OCI-M1 (cell line): Measurements from ENCODE around the gene FRMD5.
A peak's percentile ranks its signal among the peaks of the same experiment; 100 is the strongest.

Source experiments
- DNase-seq: peaks from one replicate; lab custom pipeline; 2025; lab: John Stamatoyannopoulos, UW

FRMD5 gene

DNA sequence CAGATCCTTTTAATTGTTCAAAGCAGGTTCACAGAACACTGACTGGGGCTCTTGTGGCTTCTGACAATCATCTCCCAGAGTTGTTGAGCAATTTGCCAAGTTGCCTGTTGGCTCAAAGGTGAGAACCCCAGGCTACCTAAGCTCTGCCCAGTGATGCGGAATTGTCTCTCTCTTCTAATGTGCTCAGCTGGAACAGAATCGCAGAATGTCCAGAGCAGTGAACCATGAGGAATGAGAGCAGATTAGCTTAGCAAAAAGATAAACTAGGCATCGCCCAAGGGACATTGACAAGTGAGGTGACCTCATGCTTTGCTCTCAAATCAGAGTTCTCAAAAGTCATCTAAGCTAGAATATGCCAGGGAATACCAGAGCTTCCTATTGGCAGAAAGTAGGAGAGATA is 220.2 kb downstream of the FRMD5 start:
- DNase-seq, result no peak

GRCh38 chr15:43969802-43970375 is 225.2 kb downstream of the FRMD5 start:
- DNase-seq, result no peak

DNA sequence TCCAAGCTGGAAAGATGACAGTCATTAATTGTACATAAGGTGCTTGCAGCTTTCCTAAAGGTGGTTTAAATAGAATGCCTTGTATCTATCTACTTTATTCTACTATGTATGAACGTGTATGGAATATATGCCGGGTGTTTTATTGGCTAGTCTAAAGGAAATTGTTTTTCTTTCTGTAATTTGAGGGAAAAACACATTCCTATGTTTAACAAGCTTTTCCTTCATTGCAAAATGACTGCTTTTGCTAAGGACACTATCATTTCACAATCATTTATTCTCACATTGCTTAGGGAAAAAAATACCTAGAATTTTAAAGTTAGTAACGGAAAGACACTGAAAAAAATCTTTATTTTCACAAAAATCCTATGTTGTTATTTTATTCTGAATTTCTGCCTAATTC is 226.5 kb downstream of the FRMD5 start:
- DNase-seq, result no peak

DNA sequence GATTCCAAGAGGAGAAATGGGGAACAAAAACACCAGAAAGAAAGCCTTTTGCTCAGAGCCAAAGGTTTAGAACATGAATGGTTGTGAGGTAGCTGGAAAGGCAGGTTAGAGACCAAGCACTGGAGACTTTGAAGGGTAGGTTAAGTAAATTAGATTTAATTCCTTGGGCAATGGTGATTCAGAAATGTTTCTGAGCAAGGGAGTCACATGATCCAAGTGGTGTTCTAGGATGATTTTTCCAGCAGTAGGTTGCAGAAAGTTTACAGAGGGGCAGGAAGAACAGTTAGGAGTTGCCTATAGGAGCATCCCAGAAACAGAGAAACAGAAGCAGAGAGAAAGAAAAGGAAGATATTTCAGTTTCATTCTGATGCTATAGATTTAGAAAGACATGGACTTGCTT is 228.4 kb downstream of the FRMD5 start:
- DNase-seq, result no peak

DNA sequence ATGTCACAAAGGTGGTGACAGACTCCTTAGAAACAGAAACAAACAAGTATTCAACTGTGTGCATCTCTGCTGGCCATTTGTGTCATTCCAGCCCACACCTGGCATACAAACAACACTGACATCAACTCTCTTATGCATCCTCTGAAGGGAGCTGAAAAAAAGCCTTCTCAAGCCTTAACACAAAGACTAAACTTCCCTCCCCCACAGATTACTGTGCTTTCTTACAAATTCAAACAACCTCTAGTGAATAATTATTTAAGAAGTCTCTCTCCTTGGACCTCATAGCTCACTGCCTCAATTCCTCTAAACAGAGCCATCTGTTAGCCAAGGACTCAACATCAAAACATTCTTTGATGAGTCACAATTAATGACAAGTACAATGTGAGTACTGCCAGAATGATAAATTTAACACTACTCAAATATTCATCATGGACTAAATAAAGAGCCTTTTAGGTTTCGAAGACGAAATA is 236.2 kb downstream of the FRMD5 start:
- no peak for DNase-seq

DNA sequence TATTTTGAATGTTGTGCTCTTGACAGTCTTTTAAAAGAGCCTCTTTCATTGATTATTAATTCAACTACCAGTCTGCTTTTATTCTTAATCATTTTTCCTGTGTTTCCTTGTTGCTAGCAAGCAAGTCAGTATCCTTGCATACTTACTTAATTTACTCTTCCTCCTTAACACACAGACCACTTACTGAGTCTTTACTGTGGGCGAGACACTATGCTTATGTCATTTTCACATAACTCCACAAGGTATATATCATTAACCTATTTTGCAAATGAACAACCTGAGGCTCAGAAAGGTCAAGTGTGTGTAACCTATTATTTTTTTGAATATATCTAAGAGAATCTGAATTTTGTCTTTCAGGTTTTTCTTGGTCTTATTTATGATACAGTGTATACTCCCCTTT is 237.3 kb downstream of the FRMD5 start:
- no peak for DNase-seq

DNA sequence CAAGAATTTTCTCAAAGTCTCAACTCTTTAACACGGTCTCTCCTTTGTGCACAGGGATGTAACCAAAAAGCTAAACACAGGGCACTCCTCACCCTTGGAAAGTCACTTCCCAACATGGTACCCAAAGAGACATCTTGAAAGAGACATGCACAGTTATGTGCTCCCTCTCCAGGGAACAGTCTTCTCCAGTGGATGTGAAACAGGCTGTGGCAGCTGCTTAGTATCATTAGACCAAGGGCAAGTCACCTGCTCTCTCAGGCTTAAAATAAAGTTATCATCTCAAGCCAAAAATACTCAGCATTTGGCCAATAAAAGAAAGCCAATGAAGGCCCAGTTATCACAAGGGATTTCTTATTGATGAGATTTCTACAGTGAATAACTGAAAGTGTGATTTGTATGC is 239.9 kb downstream of the FRMD5 start:
- no peak for DNase-seq

GRCh38 chr15:43954181-43954621 is 240.9 kb downstream of the FRMD5 start:
- no peak for DNase-seq

- no peak for DNase-seq
Observed at GRCh38 chr15:43953402-43953801, 241.7 kb downstream of the FRMD5 start.

- DNase-seq, result no peak
Observed at GRCh38 chr15:43950531-43950930, 244.5 kb downstream of the FRMD5 start.

GRCh38 chr15:43948691-43949325 is 246.3 kb downstream of the FRMD5 start:
- no peak for DNase-seq

DNA sequence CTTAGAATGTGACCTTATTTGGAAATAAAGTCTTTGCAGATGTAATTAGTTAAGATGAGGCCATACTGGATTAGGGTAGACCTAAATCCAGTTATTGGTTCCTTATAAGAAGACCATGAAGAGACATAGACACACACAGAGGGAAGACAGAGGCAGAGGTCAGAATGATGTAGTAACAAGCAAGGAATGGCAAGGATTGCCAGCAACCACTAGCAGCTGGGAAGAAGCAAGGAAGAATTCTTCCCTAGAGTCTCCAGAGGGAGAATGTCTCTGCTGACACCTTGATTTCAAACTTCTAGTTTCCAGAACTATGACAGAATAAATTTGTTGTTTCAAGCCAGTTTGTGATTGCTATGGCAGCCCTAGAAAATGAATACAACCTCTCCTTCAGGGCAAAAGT is 251.6 kb downstream of the FRMD5 start:
- no peak for DNase-seq

DNA sequence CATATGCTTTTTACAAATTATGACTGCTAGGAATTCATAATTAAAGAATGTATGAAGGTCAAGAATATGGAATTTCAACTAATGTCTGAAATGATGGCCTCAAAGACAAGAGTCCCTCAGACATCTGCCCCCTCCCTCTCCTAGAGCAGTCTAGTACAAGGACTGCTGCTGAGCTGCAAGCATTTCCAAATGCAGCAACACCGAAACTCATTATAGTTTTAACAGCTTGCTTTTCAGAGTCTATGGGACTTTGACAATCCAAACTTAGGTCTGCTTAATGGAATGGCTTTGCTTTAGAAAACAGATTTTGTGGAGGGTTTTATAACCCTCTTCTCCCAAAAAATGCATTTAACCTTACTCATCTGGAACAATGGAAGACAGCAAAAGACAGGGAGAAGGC is 252.9 kb downstream of the FRMD5 start:
- DNase-seq, result no peak

DNA sequence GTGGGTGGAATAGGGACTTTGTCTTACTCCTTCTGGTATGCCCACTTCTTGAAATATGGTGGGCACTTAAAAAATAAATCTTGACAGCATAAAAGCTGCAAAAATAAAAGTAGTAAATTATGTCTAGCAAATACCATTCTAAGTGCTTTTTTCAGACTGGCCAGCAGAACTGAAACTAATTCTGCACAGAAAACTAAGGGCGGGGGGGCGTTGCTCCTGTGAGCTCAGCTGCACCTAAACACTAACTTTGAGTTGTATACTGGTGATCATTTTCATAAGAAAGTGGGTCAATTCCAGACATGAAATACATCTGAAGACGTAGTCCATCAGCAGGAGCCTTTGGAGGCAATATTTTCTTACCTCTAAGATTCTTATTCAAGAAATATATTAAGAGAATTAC is 253.5 kb downstream of the FRMD5 start:
- no peak for DNase-seq

DNA sequence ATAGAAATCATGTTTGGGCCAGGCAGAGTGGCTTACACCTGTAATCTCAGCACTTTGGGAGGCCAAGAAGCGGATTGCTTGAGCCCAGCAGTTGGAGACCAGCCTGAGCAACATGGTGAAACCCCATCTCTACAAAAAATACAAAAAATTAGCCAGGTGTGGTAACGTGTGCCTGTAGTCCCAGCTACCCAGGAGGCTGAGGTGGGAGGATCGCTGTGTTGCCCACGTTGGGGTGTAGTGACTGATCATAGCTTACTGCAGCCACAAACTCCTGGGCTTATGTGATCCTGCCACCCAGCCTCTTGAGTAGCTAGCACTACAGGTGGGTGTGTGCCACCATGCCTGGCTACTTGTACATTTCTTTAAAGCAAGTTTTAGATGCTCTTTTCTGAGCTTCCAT is 254.0 kb downstream of the FRMD5 start:
- DNase-seq, result no peak

GRCh38 chr15:43939070-43939469 is 256.0 kb downstream of the FRMD5 start:
- peak; percentile 30 for DNase-seq

- no peak for DNase-seq
Observed at GRCh38 chr15:43934480-43934879, 260.6 kb downstream of the FRMD5 start.

DNA sequence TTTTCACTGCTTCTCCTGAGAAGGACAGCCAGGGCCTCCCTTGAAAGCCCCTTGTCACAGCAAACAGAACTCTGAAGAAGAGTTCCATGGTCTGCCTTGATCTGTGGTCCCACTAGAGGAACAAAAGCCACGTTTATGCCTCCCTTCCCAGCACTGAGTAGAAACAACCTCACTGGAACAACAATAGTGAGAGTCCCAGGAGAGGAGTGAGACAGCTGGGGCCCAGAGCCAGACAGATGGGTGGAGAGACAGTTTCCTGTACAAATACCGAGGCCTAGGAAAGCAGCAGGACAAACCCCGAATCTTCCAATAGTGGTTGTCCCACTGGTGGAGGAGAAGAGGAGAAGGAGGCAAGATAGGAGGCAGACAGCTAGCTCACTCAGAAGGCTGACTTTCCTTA is 262.2 kb downstream of the FRMD5 start:
- DNase-seq, result no peak

DNA sequence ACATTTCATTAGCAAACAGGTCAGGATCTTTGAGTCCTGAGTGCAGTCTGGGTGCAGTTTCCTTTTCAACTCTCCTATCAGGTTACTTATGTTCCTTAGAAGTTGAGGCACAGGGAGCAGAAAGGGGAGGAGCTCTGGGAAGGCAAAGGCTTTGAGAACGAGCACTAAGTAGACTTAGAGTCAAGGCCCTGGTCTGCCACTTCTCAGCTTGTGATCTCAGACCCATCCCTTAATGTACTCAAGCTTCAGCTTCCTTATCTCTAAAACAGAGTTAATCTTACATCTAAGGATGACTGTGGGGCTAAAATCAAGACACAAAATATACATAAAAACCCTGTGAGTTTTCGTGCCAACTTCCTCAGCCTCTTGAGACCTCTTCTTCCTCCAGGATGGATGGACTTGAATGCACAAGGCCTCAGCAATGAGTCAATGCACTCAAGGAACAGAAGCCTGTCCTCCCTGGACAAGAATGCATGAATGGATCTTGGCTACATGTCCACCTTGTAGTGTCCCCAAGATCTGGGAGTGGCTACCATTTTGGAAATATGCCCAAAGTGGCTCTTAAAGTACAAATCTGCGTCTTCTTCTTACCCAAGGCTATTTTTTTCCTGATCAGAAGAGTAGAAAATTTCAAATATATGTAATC is 263.2 kb downstream of the FRMD5 start:
- no peak for DNase-seq

DNA sequence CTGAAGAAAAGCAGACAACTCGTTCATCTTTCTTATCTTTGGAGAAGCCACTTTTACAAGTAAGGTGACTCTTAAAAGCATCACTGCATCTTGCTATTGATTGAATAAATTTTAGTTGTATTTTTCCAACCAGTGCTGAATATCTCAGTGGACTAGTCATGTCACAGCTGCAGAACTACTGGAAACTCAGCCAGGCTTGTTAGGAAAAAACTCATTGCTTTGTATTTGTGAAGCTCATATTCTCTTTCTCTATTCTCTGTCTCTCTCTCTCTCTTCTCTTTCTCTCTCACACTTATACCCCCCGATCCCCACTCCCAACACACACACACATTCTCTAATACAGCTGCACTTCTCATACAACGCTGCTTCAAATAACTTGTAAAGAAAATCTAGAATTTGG is 264.0 kb downstream of the FRMD5 start:
- no peak for DNase-seq

DNA sequence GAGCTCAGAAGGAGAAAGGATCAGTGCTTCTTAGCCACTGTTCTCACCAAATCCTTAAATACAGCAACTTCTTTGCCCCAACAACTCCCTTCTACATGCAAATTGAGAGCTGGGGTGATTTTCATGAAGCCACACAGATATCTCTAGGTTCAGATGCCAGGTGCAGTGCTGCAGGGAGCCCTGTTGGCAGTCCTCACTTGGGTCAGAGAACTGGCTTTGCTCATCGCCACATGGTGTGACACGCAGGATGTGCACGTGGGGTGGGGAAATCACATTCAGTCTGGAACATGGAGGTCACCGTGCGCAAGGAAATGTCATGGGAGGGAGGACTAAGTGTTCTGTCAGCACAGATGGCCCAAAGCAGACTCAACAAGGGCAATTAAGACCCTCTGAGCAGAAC is 264.5 kb downstream of the FRMD5 start:
- no peak for DNase-seq

- no peak for DNase-seq
Observed at GRCh38 chr15:43930079-43930478, 265.0 kb downstream of the FRMD5 start.

GRCh38 chr15:43928152-43928551 is 266.9 kb downstream of the FRMD5 start:
- DNase-seq, result no peak

DNA sequence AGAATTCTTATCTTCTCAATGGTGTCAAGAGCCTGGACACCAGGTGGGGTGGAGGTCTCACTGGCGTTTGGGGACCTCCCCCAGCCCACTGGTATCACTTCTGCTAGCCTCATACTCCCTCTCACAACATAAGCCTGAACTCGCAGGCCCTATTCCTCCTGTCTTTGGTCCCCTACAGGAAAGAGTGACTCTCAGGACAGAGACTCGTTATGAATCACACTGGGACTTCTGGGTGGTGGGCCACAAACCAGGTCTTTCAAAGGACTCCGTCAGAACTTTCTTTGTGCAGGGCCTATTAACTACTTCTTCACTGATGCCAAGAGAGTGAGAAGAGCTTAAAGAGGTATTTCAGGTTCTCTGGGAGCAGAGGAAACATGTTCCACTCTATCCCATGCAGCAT is 267.9 kb downstream of the FRMD5 start:
- DNase-seq, result no peak
